ENCODE data around the gene DPEP3.

- TF ChIP-seq CTCF (IDR thresholded peaks at IDR 0.05; ENCODE audit: insufficient read depth, low read length, poor library complexity, severe bottlenecking) (peak; percentile 82), EZH2phosphoT487 (conservative IDR thresholded peaks at IDR 0.05; ENCODE audit: low read length) (no peak)
These were observed 38.1 kb downstream of the DPEP3 start for GRCh38 chr16:67942200-67942509.
